Stomach (tissue), 9 donors: ENCODE results near the gene CYP24A1. TPM values are rescaled to one million over a fixed set of nuclear protein-coding genes. Genes with fewer than 3 reads are reported as not detected.

Experiments
- DNase-seq, 2 donors: peaks; one replicate each; pipeline versions ENCODE4 v3.0.0 to v3.0.0-alpha.2; 2013 to 2019
- H3K27ac ChIP-seq, 5 donors: fragments of 200-600 bp in 4 of 5; sonication (generic) in 4 of 5; one replicate each; pipeline ENCODE4 v1.5.1; 2013 to 2019; ENCODE audit warnings: mild to moderate bottlenecking in 1 of 5, moderate library complexity in 1 of 5
- H3K27me3 ChIP-seq, 3 donors: fragments of 200-600 bp; sonication (generic); one replicate each; pipeline ENCODE4 v1.5.1; 2017 to 2019; ENCODE audit warnings: mixed run types in 1 of 3
- H3K36me3 ChIP-seq, 4 donors: fragments of 200-600 bp; sonication (generic); 1 replicate in 3 of 4; 2 replicates in 1 of 4; pipeline ENCODE4 v1.5.1; 2016 to 2019
- H3K4me1 ChIP-seq, 4 donors: fragments of 200-600 bp; sonication (generic); one replicate each; pipeline ENCODE4 v1.5.1; 2016 to 2019
- H3K4me3 ChIP-seq, 4 donors: fragments of 200-600 bp; sonication (generic) in 3 of 4; one replicate each; pipeline ENCODE4 v1.5.1; 2016 to 2019; ENCODE audit warnings: mild to moderate bottlenecking in 1 of 4
- H3K9me3 ChIP-seq, 4 donors: fragments of 200-600 bp; sonication (generic); one replicate each; pipeline ENCODE4 v1.5.1; 2016 to 2019
- EP300 ChIP-seq: sonication (generic); formaldehyde crosslinking; IDR thresholded peaks from one replicate; pipeline ENCODE4 v1.6.1; 2017; ENCODE audit warnings: antibody characterized with exemption
- POLR2A ChIP-seq, 4 donors: fragments of 450-650 bp; IDR thresholded peaks; one replicate each; pipeline ENCODE4 v1.6.1; 2016; ENCODE audit warnings: antibody characterized with exemption in 4 of 4, control low read depth in 2 of 4, mild to moderate bottlenecking in 1 of 4, moderate library complexity in 1 of 4
- POLR2AphosphoS5 ChIP-seq, 3 donors: sonication (generic); formaldehyde crosslinking; IDR thresholded peaks; one replicate each; pipeline ENCODE4 v1.6.1; 2016; ENCODE audit warnings: antibody characterized with exemption in 3 of 3
- WGBS, 5 donors: extraction: QIAGEN DNeasy Blood & Tissue Kit in 3 of 5; methylation state at CpG; one replicate each; pipeline versions ENCODE4 v1.1.5 to v1.1.7; 2013 to 2018; 5-methylcytosine and 5-hydroxymethylcytosine counted together
- intact Hi-C: fragments of 100-400 bp; cut with DNase I; formaldehyde crosslinking; loops from one replicate; pipeline ENCODE4 v1.15.1; 2023; ENCODE audit warnings: low total_unique reads
- polyA plus RNA-seq, 3 donors: library from polyadenylated mRNA; stranded (reverse); fragments of 200-250 nt; gene quantifications; one replicate each; pipeline ENCODE4 v1.2.3, GENCODE V29; 2013
- total RNA-seq, 5 donors: library from RNA; depleted of rRNA; stranded (reverse); fragments of >200 nt; gene quantifications; one replicate each; pipeline versions ENCODE4 v1.1.0 to v1.2.3, GENCODE V29; 2014 to 2016
- TF ChIP-seq, protein P1 (sequence below), 7 experiments: fragments of 450-650 bp in 4 of 7; fragments of 200-600 bp in 3 of 7; sonication (generic) in 3 of 7; IDR thresholded peaks; one replicate each; pipeline ENCODE4 v1.5.1; 2016 to 2019; ENCODE audit warnings: antibody characterized with exemption in 7 of 7, control low read depth in 2 of 7, mild to moderate bottlenecking in 1 of 7
- donor health status: healthy with polysubstance abuse.
- donor health status: Bipolar disorder and iron deficiency.
- donor health status: healthy.

Gene CYP24A1
- total and polyA plus RNA-seq, 8 donors = 1.2 TPM; not detected in 7

DNA sequence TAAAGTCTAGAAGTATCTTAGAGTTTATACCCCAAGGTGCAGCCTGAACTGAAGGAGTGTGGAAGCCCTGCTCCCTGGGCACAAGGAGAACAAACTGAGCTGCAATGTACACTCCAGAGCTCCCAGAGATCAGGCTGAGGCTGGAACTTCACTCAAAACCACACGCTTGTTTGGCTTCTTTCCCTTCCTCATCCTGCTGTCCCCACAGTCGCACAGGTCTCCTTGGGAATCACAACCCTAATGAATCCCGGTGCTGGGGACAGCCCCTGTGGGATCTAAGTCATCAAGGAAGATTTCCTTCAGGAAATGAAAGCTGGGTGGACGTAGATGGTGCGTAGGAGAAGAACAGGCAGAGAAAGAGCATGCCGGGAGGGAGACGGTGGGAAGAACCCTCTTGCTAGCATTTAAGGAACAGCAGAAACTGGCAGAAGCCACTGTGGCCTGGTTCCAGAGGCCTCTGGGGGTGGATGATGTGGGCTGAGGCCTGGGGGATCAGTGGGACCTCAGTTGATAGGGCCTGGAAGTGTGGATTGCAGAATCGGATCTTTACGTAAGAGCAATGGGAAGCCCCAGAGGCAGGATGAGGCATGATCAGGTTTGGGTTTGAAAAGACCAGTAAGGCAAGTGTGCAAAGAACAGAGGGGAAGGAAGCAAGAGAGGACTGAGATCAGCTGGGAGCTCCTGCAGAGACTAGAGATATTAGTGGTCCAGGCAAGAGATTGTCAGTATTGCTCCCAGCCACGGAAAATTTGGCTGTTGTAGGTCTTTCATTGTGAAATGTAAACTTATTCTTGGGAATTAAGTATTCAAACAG is 21.4 kb downstream of the CYP24A1 start:
- TF ChIP-seq POLR2AphosphoS5 (IDR thresholded peaks at IDR 0.05) (no peak), POLR2A (IDR thresholded peaks at IDR 0.05) (no peak), EP300 (no peak)
- TF ChIP-seq, protein P1, sequence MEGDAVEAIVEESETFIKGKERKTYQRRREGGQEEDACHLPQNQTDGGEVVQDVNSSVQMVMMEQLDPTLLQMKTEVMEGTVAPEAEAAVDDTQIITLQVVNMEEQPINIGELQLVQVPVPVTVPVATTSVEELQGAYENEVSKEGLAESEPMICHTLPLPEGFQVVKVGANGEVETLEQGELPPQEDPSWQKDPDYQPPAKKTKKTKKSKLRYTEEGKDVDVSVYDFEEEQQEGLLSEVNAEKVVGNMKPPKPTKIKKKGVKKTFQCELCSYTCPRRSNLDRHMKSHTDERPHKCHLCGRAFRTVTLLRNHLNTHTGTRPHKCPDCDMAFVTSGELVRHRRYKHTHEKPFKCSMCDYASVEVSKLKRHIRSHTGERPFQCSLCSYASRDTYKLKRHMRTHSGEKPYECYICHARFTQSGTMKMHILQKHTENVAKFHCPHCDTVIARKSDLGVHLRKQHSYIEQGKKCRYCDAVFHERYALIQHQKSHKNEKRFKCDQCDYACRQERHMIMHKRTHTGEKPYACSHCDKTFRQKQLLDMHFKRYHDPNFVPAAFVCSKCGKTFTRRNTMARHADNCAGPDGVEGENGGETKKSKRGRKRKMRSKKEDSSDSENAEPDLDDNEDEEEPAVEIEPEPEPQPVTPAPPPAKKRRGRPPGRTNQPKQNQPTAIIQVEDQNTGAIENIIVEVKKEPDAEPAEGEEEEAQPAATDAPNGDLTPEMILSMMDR (IDR thresholded peaks at IDR 0.05) = no peak
- WGBS, 5 donors = 69 to 80% (median 78%) methylated on average over 10 of the region's 10 CpGs
- no peaks in the 10 kb centered on the region for H3K36me3 ChIP-seq
- H3K4me3 ChIP-seq = no peak overlapping the region
- H3K9me3 ChIP-seq = no peaks in the 10 kb centered on the region
- no peak for DNase-seq
- intact Hi-C loops = no loop called here
- H3K27me3 ChIP-seq = peaks cover 0 to 15% (median 0%) of the 10 kb centered on the region in 3 donors
- no peaks in the 10 kb centered on the region for H3K4me1 ChIP-seq
- no peak overlapping the region for H3K27ac ChIP-seq

DNA sequence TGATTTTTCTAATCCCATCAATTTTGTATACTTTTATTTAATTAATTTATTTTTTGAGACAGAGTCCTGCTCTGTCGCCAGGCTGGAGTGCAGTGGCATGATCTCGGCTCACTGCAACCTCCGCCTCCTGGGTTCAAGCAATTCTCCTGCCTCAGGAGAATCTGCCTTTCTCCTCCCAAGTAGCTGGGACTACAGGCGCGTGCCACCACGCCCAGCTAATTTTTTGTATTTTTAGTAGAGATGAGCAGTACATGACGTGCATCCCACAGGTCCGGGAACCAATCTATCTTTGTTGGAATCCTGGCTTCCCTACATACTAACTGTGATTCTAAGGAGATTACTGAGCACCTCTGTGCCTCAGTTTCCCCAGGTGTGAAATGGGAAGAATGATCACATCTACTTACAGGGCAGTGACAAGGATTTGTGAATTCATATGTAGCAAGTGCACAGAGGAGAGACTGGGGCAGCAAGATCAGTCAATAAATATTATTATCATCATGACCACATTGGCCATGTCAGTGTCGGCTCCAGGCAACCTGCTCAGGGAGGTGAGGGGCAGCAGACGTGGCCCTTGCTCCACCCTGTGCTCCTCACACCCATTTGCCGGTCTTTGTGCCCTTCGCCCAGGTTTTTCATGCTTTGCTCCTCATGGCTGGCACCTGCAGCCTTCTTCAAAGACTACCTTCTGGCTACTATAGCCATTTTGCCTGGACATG is 22.1 kb downstream of the CYP24A1 start:
- DNase-seq = no peak
- Histone ChIP-seq H3K4me1 (no peaks in the 10 kb centered on the region), H3K27me3 (peaks cover 0 to 8% (median 0%) of the 10 kb centered on the region in 3 donors), H3K4me3 (no peak overlapping the region), H3K27ac (no peak overlapping the region), H3K36me3 (no peaks in the 10 kb centered on the region), H3K9me3 (no peaks in the 10 kb centered on the region)
- TF ChIP-seq POLR2AphosphoS5 (IDR thresholded peaks at IDR 0.05) (no peak), EP300 (no peak), POLR2A (IDR thresholded peaks at IDR 0.05) (no peak)
- TF ChIP-seq, protein P1 (IDR thresholded peaks at IDR 0.05) = no peak
- intact Hi-C loops = no loop called here
- 90 to 94% (median 91%) methylated on average over 12 of the region's 12 CpGs for WGBS, 5 donors

DNA sequence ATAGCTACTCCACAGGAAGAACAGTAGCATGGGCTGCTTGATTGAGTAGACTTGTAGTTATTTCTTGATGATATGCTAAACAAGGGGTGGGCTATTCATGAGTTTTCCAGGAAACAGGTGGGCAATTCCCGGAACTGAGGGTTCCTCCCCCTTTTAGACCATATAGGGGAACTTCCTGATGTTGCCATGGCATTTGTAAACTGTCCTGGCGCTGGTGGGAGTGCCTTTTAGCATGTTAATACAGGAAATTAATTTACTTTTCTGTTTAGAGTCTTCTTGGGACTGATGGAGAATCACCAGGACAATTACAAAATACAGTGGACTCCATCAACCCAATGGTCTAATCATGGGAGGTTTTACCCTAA is 22.7 kb downstream of the CYP24A1 start:
- peaks cover 0 to 8% (median 0%) of the 10 kb centered on the region in 3 donors for H3K27me3 ChIP-seq
- H3K9me3 ChIP-seq = no peaks in the 10 kb centered on the region
- no peaks in the 10 kb centered on the region for H3K4me1 ChIP-seq
- 42 to 58% (median 54%) methylated on average over 2 of the region's 2 CpGs for WGBS, 5 donors
- intact Hi-C loops = no loop called here
- no peaks in the 10 kb centered on the region for H3K36me3 ChIP-seq
- no peak for DNase-seq
- TF ChIP-seq, protein P1 (IDR thresholded peaks at IDR 0.05) = no peak
- TF ChIP-seq POLR2A (IDR thresholded peaks at IDR 0.05) (no peak), POLR2AphosphoS5 (IDR thresholded peaks at IDR 0.05) (no peak), EP300 (no peak)
- no peak overlapping the region for H3K27ac ChIP-seq
- no peak overlapping the region for H3K4me3 ChIP-seq

DNA sequence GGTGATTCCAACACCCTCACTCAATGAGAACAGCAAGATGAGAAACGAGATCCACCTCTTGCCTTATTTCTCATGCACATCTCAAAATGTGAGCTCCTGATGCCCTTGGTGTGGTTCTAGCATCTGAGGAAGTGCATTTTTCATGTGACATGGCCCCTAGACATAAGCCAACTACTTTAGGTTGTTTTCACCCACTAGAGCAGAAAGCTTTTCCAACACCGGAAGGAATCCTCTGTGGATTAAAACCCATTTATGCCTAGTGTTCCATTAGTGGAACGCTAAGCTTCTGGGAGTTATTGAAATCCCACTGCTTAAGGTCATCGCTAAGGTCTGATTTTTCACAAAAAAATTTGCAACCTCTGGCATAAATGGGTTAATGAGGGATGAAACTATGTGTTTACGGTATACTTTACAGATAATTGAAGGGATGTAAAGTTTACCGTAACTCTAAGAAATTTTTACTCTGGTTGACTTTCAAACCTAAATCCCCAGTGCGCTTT is 24.0 kb downstream of the CYP24A1 start:
- Histone ChIP-seq H3K4me1 (no peaks in the 10 kb centered on the region), H3K27ac (no peak overlapping the region), H3K9me3 (no peaks in the 10 kb centered on the region), H3K27me3 (peaks cover 0 to 8% (median 0%) of the 10 kb centered on the region in 3 donors), H3K4me3 (no peak overlapping the region), H3K36me3 (no peaks in the 10 kb centered on the region)
- 84 to 94% (median 89%) methylated on average over 7 of the region's 7 CpGs for WGBS, 5 donors
- DNase-seq = no peak
- intact Hi-C loops = no loop called here
- TF ChIP-seq, protein P1 (IDR thresholded peaks at IDR 0.05) = no peak
- TF ChIP-seq EP300 (no peak), POLR2A (IDR thresholded peaks at IDR 0.05) (no peak), POLR2AphosphoS5 (IDR thresholded peaks at IDR 0.05) (no peak)
